ENCODE data around the gene BCL2. TPM values are rescaled to one million over a fixed set of nuclear protein-coding genes. Genes with fewer than 3 reads are reported as not detected.
A peak's percentile ranks its signal among the peaks of the same experiment; 100 is the strongest.

BCL2 gene
- total RNA-seq, 1 donor from 2014 or later = 9.3 TPM

DNA sequence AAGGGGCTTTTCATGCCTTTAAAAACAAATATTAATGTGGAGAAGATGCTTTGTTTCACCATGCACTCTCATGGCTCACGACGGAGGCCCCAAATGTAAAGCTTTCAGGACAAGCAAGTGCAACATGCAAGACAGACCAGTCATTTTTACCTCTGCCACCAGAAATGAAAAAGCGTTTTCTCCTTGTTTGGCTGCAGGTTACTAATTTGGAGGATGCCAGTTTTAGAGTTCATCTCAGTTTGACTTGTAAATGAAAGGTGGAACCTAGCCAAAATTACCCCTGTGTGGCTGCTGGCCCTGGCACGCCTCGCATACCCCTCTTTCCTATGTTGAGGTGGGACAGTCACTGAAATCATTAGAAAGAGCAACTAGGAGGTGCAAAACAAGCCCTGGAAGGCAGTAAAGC, 138.6 kb downstream of the BCL2 start:
- Mint-ChIP-seq H3K27ac (no peak overlapping the region), H3K9me3 (no peaks in the 10 kb centered on the region), H3K36me3 (no peaks in the 10 kb centered on the region), H3K27me3 (ENCODE audit: low read depth) (peaks cover 2% of the 10 kb centered on the region), H3K4me3 (no peak overlapping the region), H3K4me1 (peaks cover 36% of the 10 kb centered on the region)
- TF ChIP-seq, protein P1, sequence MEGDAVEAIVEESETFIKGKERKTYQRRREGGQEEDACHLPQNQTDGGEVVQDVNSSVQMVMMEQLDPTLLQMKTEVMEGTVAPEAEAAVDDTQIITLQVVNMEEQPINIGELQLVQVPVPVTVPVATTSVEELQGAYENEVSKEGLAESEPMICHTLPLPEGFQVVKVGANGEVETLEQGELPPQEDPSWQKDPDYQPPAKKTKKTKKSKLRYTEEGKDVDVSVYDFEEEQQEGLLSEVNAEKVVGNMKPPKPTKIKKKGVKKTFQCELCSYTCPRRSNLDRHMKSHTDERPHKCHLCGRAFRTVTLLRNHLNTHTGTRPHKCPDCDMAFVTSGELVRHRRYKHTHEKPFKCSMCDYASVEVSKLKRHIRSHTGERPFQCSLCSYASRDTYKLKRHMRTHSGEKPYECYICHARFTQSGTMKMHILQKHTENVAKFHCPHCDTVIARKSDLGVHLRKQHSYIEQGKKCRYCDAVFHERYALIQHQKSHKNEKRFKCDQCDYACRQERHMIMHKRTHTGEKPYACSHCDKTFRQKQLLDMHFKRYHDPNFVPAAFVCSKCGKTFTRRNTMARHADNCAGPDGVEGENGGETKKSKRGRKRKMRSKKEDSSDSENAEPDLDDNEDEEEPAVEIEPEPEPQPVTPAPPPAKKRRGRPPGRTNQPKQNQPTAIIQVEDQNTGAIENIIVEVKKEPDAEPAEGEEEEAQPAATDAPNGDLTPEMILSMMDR (IDR thresholded peaks at IDR 0.05; ENCODE audit: unreplicated experiment) = no peak
- no peak for DNase-seq (ENCODE audit: low spot score in 2 of 2, unreplicated experiment in 2 of 2)

DNA sequence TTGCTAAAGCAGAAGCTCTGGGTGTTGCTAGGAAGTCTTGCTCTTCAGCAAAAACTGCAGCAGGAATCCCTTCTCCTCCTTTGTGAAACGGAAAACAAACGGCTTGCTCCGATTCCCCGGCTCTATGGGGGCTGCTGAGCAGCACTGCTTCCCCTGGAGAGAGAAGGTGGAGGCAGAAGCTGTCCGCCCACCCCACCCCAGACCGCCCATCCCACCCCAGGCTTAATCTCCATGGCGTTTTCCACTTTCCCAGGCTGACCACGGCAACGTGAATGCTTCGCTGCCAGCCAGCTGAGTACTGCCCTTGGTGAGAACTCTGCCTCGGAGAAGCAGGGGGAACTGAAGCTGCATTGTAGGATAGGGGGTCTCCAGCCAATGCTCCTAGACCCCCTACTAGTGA, 139.2 kb downstream of the BCL2 start:
- H3K9me3 Mint-ChIP-seq = no peaks in the 10 kb centered on the region
- DNase-seq (ENCODE audit: low spot score in 2 of 2, unreplicated experiment in 2 of 2) = no peak
- H3K27ac Mint-ChIP-seq = no peak overlapping the region
- no peaks in the 10 kb centered on the region for H3K36me3 Mint-ChIP-seq
- TF ChIP-seq, protein P1 (IDR thresholded peaks at IDR 0.05; ENCODE audit: unreplicated experiment) = no peak
- H3K4me3 Mint-ChIP-seq = no peak overlapping the region
- peaks cover 33% of the 10 kb centered on the region for H3K4me1 Mint-ChIP-seq
- H3K27me3 Mint-ChIP-seq (ENCODE audit: low read depth) = peaks cover 2% of the 10 kb centered on the region

DNA sequence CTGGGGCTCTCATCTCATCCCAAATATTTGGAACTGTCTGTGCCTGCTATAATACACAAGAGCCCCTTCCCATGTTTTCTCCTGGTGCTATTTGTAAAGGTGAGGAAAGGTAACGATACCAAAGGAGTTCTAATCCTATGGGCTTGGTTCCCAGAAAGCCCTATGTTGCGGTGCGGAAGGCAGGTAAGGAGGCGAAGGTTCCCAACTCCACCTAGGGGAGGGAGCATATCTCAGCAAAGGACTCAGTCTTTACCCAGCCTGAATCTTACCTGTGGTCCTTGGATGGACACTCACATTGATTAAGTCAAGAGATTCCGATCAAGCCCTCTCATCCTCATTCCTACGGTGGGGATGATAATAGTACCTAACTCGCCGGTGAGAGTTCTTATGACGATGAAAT, 140.1 kb downstream of the BCL2 start:
- H3K27me3 Mint-ChIP-seq (ENCODE audit: low read depth) = peaks cover 2% of the 10 kb centered on the region
- peaks cover 4% of the 10 kb centered on the region for H3K36me3 Mint-ChIP-seq
- peaks cover 4% of the 10 kb centered on the region for H3K9me3 Mint-ChIP-seq
- no peak overlapping the region for H3K4me3 Mint-ChIP-seq
- no peak for DNase-seq (ENCODE audit: low spot score in 2 of 2, unreplicated experiment in 2 of 2)
- TF ChIP-seq, protein P1 (IDR thresholded peaks at IDR 0.05; ENCODE audit: unreplicated experiment) = no peak
- no peak overlapping the region for H3K27ac Mint-ChIP-seq
- peaks cover 30% of the 10 kb centered on the region for H3K4me1 Mint-ChIP-seq

DNA sequence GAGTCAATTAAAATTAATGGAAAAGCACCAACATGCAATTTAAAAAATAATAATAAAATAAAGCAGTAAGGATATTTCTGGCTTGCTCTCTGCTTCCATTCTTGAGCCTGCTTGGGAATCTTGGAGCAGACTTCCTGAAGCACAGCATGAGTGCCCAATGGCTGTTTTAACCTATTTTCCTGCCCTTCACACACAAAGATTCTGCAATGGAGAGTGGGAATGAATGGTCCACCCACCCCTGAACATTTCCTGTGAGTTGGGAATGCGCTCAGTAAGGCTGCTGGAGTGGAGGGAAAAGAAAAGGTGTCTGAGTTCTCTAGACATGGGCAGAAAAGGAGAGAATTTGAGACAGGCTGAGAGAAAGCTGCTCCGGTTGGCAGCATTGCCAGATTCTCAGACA, 140.6 kb downstream of the BCL2 start:
- TF ChIP-seq, protein P1 (IDR thresholded peaks at IDR 0.05; ENCODE audit: unreplicated experiment) = no peak
- peaks cover 4% of the 10 kb centered on the region for H3K36me3 Mint-ChIP-seq
- peak overlapping the region; percentile 27 for H3K27ac Mint-ChIP-seq
- H3K4me3 Mint-ChIP-seq = no peak overlapping the region
- peaks cover 30% of the 10 kb centered on the region for H3K4me1 Mint-ChIP-seq
- H3K9me3 Mint-ChIP-seq = peaks cover 4% of the 10 kb centered on the region
- peaks cover 2% of the 10 kb centered on the region for H3K27me3 Mint-ChIP-seq (ENCODE audit: low read depth)
- no peak for DNase-seq (ENCODE audit: low spot score in 2 of 2, unreplicated experiment in 2 of 2)

DNA sequence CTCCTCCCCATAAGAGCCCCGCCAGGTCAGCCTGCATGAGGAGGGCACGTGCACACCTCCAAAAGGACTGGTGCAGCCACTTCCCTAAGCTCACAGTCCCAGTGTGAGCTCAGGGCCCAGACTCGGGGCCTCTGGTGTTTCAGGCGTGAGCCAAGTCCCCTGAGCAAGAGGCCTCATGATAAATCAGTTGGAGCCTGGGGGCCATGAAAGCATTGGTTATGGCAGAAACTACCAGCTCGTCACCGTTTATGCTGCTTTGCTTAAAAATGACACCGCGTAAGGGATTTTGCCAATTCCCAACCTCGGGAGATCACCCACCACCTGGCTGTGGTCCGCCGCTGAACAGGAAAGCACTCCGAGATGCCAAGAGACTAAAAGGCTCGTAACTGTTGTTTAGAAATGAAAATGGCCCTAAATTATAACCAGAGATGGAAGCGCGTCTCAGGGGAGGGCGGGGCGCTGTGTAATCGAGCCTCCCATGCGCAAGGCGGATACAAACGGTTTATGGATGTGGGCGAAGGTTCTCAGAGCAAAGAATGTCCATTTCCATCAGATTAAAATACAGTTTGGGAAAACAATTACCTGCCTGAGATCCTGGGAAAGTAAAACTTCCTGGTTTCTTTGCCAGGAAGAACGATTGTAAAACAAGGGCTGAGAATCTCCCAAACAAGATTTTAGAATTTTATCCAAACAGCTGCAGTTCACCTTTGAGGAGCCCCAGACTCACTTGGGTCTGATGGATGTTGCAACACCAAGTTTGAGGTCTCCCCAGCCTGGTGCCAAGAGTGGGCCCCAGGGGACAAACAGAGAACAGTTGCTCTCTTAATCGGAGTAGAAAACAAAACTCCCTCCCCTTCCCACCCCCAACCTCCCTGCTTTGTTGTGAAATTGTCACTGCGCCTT, 141.4 kb downstream of the BCL2 start:
- Mint-ChIP-seq H3K36me3 (peaks cover 4% of the 10 kb centered on the region), H3K27me3 (ENCODE audit: low read depth) (peaks cover 2% of the 10 kb centered on the region), H3K4me1 (peaks cover 28% of the 10 kb centered on the region), H3K9me3 (peaks cover 4% of the 10 kb centered on the region), H3K4me3 (no peak overlapping the region), H3K27ac (peak overlapping the region; percentile 76)
- TF ChIP-seq, protein P1 (IDR thresholded peaks at IDR 0.05; ENCODE audit: unreplicated experiment) = no peak
- DNase-seq (ENCODE audit: low spot score in 2 of 2, unreplicated experiment in 2 of 2) = no peak

Measured in mesothelial cell of epicardium (in vitro differentiated cells).